Stimulated activated memory B cell treated with anti-CD40 and anti-IgM and Interleukin-4, amounts not matched to agents 10 μg/mL and 1 μg/mL and 100 μg/mL, for 72 hours (primary cell): Measurements from ENCODE around the gene MAN1B1.

Experiments used
- ATAC-seq: fragments of 150-1000 bp; cut with Tn5 transposase; 2 replicates; pipeline ENCODE4 v1.10.0; 2021
- H3K27ac Mint-ChIP-seq: one replicate; pipeline ENCODE4 v1.8.0; 2022; ENCODE audit warnings: mild to moderate bottlenecking, mixed read lengths
- H3K27me3 Mint-ChIP-seq: one replicate; pipeline ENCODE4 v1.8.0; 2022; ENCODE audit warnings: mixed read lengths
- H3K36me3 Mint-ChIP-seq: one replicate; pipeline ENCODE4 v1.8.0; 2022; ENCODE audit warnings: mixed read lengths
- H3K4me1 Mint-ChIP-seq: one replicate; pipeline ENCODE4 v1.8.0; 2022; ENCODE audit warnings: mixed read lengths
- H3K4me3 Mint-ChIP-seq: one replicate; pipeline ENCODE4 v1.8.0; 2022; ENCODE audit warnings: mild to moderate bottlenecking, moderate library complexity, mixed read lengths
- H3K9me3 Mint-ChIP-seq: one replicate; pipeline ENCODE4 v1.8.0; 2022; ENCODE audit warnings: mixed read lengths

Gene MAN1B1

DNA sequence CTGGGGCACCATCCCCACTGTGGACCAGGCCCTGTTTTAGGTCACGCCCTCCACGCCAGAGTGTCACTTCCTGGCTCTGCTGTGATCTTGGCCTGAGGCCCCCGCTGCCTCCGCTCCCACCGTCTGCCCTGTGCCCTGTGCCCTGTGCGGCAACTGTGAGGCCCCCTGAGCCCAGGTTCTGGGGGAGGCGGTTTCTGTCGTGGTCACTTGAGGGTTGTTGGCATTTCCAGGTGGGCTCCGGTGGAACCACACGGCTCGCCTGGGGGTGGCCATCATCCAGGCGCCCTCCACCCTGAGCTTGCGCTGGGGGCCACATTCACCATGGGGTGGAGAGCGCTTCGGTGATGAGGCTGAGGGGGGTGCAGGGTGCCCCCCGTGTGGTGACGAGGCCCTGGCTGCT lies 21.2 kb downstream of the MAN1B1 start:
- no peak for ATAC-seq
- H3K27ac Mint-ChIP-seq: no peak overlapping the region

GRCh38 chr9:137108608-137109249 lies 21.9 kb downstream of the MAN1B1 start:
- peaks cover 12% of the 10 kb centered on the region for H3K4me1 Mint-ChIP-seq
- no peak overlapping the region for H3K27ac Mint-ChIP-seq
- no peaks in the 10 kb centered on the region for H3K9me3 Mint-ChIP-seq
- no peak for ATAC-seq
- H3K27me3 Mint-ChIP-seq: no peaks in the 10 kb centered on the region
- no peak overlapping the region for H3K4me3 Mint-ChIP-seq
- H3K36me3 Mint-ChIP-seq: peaks cover 13% of the 10 kb centered on the region

More for the DNA sequence above, 21.2 kb downstream of the MAN1B1 start:
- Mint-ChIP-seq H3K9me3 (no peaks in the 10 kb centered on the region), H3K4me3 (no peak overlapping the region), H3K4me1 (peaks cover 4% of the 10 kb centered on the region), H3K27me3 (no peaks in the 10 kb centered on the region), H3K36me3 (peaks cover 11% of the 10 kb centered on the region)

DNA sequence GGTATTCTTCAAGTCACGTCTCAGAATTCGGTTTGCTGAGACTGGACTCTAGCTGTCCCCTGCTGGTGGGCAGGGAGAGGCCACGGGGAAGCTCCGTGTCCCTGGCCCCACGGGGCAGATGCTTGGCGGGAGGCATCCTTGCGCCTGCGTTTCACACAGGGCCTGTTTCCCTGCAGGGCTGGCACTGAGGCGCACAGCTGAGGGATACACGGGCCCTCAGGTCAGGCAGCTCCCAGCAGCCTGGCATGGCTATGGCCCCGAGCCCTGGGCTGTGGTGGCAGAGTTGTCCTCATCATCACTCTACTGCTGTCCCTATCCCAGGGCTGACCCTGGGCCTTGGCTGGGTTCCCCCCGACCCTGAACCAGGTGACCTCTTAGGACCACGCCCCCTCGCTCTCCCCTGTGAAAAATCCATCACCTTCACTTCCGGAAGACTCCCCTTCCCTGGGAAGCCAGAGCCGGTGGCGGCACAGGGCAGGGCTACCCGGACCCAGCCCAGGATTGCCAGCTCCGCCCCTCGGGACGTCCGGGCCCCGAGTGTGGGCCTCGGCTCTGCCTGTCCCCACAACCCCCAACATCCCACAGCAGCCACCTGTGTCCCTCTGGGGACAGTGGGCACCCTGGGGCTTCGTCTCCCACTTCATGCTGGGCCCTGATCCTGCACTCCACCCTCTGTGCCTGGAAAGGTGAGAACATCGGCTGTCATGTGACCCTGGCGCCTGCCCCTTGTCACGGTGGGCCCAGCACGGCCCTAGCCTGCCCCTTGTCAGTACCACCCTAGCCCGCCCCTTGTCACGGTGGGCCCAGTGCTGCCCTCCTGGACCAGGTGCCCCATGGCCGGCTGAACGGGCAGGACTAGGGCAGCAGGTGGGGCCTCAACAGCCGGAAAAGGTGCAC lies 22.7 kb downstream of the MAN1B1 start:
- no peak for ATAC-seq

DNA sequence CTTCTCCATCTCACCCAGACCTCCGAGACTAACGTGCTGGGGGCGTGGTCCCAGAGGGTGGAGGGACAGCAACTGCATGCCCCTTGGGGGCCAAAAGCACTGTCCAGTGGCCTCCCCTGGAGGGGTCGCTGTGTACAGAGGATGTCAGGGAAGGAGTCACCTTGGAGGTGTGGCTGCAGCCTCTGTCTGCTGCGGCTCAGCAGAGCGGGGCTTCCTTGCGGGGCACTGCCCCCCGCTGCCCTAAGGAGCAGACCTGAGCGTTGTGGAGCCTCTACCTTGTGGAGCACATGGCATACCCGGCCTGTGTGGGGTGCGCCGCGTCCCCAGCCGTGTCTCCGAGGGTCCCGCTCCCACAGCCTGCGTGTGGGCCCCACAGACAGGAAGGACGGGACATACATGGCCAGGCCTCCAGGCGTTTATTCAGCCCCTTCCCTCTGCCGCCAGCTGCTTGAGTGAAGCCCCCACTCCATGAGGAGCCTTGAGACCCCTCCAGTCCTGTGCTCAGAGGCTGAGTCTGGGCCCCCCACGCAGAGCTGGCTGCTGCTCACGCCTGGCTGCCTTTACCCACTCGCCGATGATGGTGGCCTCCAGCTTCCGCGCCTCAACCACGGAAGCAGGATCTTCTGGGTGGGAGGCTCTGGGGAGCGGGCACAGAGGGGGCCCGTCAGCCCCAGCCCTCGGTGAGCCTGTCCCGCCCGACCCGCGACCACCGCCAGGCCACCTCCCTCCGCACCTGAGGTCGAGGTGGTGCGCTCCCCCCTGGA lies 23.5 kb downstream of the MAN1B1 start:
- Mint-ChIP-seq H3K4me1 (peaks cover 12% of the 10 kb centered on the region), H3K36me3 (peaks cover 13% of the 10 kb centered on the region), H3K27ac (no peak overlapping the region), H3K9me3 (no peaks in the 10 kb centered on the region), H3K4me3 (no peak overlapping the region), H3K27me3 (no peaks in the 10 kb centered on the region)
- no peak for ATAC-seq

More for the DNA sequence above, 22.7 kb downstream of the MAN1B1 start:
- H3K4me1 Mint-ChIP-seq: peaks cover 12% of the 10 kb centered on the region
- H3K27me3 Mint-ChIP-seq: no peaks in the 10 kb centered on the region
- peaks cover 13% of the 10 kb centered on the region for H3K36me3 Mint-ChIP-seq
- H3K9me3 Mint-ChIP-seq: no peaks in the 10 kb centered on the region
- H3K4me3 Mint-ChIP-seq: no peak overlapping the region
- no peak overlapping the region for H3K27ac Mint-ChIP-seq

DNA sequence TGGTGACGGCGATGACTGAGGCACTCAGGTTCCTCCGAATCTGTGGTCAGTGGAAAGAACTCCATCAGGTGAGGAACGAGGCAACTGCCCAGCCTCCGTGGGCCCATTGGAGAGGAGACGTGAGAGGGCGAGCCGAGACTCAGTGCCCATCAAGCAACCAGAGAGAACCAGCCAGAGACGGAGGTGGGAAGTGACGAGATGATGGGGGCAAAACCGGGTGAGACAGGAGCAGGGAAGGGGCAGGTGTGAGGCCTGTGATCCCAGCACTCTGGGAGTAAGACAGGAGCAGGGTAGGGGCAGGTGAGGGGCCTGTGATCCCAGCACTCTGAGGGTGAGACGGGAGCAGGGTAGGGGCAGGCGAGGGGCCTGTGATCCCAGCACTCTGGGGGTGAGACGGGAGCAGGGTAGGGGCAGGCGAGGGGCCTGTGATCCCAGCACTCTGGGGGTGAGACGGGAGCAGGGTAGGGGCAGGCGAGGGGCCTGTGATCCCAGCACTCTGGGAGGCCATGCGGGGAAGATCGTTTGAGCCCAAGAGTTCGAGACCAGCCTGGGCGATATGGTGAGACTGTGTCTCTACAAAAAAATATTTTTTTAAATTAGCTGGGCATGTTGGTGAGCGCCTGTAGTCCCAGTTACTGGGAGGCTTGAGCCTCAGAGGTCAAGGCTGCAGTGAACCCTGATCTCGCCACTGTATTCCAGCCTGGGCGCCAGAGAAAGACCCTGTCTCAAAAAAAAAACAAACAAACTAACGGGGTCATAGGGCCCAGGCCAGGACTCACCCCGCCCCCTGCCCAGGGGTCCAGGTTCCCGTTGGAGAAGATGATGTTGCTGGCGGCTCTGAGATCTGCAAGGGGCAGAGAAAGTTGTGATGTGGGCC lies 24.4 kb downstream of the MAN1B1 start:
- no peaks in the 10 kb centered on the region for H3K27me3 Mint-ChIP-seq
- no peaks in the 10 kb centered on the region for H3K9me3 Mint-ChIP-seq
- H3K4me3 Mint-ChIP-seq: no peak overlapping the region
- H3K27ac Mint-ChIP-seq: no peak overlapping the region
- H3K4me1 Mint-ChIP-seq: peaks cover 12% of the 10 kb centered on the region
- no peak for ATAC-seq
- H3K36me3 Mint-ChIP-seq: peaks cover 13% of the 10 kb centered on the region

DNA sequence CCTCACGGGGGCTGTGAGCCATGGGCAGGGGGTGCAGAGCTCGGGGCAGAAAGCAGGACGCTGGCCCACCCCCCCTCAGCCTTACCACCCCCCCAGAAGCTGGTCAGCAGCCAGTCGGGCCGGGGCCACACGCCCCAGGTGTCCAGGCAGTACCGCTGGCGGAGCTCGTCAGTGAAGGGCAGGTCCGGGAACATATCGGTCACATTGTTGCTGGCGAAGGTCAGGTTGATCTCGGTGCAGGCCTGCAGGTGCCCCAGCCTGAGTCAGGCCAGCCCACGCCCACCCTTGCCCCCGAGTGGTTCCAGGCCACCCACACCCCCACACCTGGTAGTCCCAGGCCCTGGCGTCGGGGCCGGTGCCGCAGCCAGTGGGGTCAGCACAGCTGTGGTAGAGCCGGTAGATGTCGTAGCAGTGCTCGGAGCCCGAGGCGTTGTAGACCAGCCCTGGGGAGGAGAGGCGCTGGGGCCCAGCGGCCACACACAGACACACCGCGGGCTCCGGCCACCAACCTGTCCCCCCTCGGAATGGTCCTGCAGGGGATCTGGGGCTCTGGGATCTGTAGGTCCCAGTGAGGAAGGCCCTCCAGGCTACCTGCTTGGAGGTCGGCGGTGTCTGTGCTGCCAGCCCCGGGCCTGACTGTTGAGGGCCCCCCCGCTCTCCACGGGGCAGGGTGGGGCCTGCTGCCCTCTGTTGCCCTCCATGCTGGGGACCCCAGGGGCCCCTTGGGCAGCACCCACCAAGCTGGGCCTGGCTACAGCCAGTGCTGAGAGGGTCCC lies 25.2 kb downstream of the MAN1B1 start:
- ATAC-seq: no peak
- H3K9me3 Mint-ChIP-seq: no peaks in the 10 kb centered on the region
- peaks cover 13% of the 10 kb centered on the region for H3K36me3 Mint-ChIP-seq
- no peak overlapping the region for H3K4me3 Mint-ChIP-seq
- H3K27ac Mint-ChIP-seq: no peak overlapping the region
- H3K4me1 Mint-ChIP-seq: peaks cover 12% of the 10 kb centered on the region
- no peaks in the 10 kb centered on the region for H3K27me3 Mint-ChIP-seq

DNA sequence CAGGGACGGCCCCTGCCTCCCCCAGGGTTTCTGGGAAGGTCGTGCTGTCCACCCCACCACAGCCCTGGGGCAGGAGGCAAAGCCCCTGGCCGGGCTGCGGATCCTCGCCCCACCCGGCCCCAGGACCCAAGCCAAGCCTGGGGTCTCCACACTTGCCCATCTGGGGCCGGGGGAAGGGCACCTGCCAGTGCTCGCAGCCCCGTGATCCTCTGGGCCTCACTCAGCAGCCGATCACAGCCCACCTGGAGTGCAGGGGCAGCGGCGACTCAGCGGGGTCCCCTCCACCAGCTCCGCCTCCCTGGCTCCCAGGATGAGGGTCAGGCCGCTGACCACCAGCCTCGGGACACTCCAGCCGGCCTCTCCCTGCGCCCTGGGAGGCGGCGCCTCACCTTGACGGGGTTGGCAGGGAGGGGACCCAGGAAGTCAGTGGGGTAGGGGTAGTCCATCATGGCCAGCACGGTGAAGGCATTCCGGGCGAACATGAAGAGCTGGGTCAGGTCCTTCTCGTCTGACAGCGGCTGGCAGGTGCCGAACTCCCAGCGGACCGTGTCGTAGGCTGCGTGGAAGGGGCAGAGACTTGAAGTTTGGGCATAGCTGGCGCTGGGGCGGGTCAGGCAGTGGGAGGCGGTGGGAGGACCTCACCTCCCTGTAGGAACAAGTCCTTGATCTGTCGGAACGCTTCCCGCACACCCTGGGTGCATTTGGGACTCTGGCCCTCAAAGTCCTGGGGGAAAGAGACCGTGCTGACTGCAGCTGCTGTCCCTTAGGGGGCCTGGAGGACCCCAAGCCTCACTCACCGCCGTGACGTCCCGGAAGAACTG lies 26.0 kb downstream of the MAN1B1 start:
- peak overlapping the region; percentile 78 for H3K4me3 Mint-ChIP-seq
- no peaks in the 10 kb centered on the region for H3K27me3 Mint-ChIP-seq
- peak overlapping the region; percentile 30 for H3K27ac Mint-ChIP-seq
- H3K9me3 Mint-ChIP-seq: no peaks in the 10 kb centered on the region
- peaks cover 13% of the 10 kb centered on the region for H3K36me3 Mint-ChIP-seq
- H3K4me1 Mint-ChIP-seq: peaks cover 12% of the 10 kb centered on the region
- ATAC-seq: no peak

GRCh38 chr9:137113385-137114159 lies 26.8 kb downstream of the MAN1B1 start:
- peaks cover 13% of the 10 kb centered on the region for H3K36me3 Mint-ChIP-seq
- H3K27me3 Mint-ChIP-seq: no peaks in the 10 kb centered on the region
- peak; percentile 46 for ATAC-seq
- H3K4me3 Mint-ChIP-seq: peak overlapping the region; percentile 78
- H3K4me1 Mint-ChIP-seq: peaks cover 12% of the 10 kb centered on the region
- peak overlapping the region; percentile 30 for H3K27ac Mint-ChIP-seq
- no peaks in the 10 kb centered on the region for H3K9me3 Mint-ChIP-seq

DNA sequence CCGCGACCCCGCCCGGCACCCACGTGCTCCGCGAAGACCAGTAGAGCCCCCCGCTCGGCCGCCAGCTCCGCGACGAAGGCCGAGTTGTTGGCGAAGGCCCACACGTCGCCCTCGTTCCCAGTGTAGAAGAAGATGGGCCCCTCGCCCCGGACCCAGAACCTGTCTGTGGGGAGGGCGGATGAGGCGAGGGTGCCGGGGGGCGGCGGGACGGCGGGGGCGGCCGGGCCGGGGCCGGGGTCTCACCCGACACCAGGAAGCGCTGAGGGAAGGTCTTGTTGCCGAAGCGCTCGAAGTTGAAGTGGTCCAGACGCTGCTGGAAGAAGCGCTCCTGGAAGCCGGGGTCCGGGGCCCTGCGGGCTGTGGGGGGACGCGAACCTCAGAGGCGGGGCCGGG lies 27.4 kb downstream of the MAN1B1 start:
- Mint-ChIP-seq H3K4me1 (peaks cover 18% of the 10 kb centered on the region), H3K27ac (no peak overlapping the region), H3K4me3 (peak overlapping the region; percentile 77), H3K27me3 (no peaks in the 10 kb centered on the region), H3K36me3 (peaks cover 13% of the 10 kb centered on the region), H3K9me3 (no peaks in the 10 kb centered on the region)
- ATAC-seq: peak; percentile 40

DNA sequence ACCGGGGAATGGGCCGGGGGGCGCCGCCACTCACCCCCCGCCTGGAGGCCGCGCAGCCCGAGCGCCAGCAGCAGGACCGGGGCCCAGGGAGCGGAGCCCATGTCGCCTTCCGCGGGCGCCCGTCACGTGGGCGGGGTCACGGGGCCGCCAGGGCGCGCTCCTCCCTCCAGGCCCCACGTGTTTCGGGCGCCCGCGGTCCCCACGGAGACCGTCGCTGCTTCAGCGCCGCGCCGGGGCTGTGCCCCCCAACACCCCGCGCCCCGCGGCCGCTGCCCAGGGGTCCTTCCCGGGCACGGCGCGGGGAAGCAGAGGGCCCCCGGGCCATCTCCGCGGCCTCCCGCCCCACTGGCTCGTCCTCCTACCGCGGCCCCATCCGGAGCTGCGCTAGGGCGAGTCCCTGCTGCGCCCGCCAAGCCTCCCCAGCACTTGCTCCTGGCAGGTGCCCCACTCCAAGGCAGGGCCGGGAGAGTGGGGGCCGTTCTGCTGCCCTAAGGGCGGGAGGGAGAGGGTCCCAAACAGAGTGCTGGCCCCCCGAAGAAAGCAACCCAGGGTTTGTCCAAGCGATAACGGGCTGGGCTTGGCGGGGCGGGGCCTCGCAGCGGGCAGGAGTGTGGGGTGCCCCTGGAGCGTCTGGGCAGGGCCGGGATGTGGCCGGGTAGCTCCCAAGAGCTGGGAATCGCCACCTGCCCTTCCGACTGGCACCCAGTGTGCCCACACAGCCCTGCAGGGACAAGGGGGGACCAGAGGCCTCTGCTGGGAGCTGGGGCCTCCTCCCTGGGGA lies 28.0 kb downstream of the MAN1B1 start, which contains the start of gene DPP7:
Gene DPP7, minus strand, starts transcription at position 121 of the 781 bp plus-strand sequence. Its CDS starts 20 bp downstream, at position 101.
- peak within 1 kb of the TSS; percentile 78 for H3K4me3 Mint-ChIP-seq
- H3K27me3 Mint-ChIP-seq: no peaks in the 10 kb centered on the region
- H3K9me3 Mint-ChIP-seq: no peaks in the 10 kb centered on the region
- peaks cover 13% of the 10 kb centered on the region for H3K36me3 Mint-ChIP-seq
- peak within 1 kb of the TSS; percentile 30 for H3K27ac Mint-ChIP-seq
- ATAC-seq: peak; percentile 92
- H3K4me1 Mint-ChIP-seq: peaks cover 23% of the 10 kb centered on the region

- H3K27ac Mint-ChIP-seq: no peak overlapping the region
- no peaks in the 10 kb centered on the region for H3K9me3 Mint-ChIP-seq
- peaks cover 13% of the 10 kb centered on the region for H3K36me3 Mint-ChIP-seq
- H3K4me1 Mint-ChIP-seq: peaks cover 23% of the 10 kb centered on the region
- H3K4me3 Mint-ChIP-seq: peak overlapping the region; percentile 69
- no peaks in the 10 kb centered on the region for H3K27me3 Mint-ChIP-seq
- ATAC-seq: no peak
Measured at GRCh38 chr9:137115394-137116026, 28.7 kb downstream of the MAN1B1 start.
